GM23248 (cell line): Measurements from ENCODE around the gene SLC22A5.

ENCODE experiments used
- EZH2 ChIP-seq: fragments of 200-600 bp; sonication (generic); IDR thresholded peaks from 2 replicates; pipeline ENCODE4 v1.6.1; 2018; ENCODE audit warnings: antibody characterized with exemption, mild to moderate bottlenecking; ENCODE audit not compliant: insufficient read depth, poor library complexity, severe bottlenecking
- EZH2phosphoT487 ChIP-seq: fragments of 200-600 bp; sonication (generic); IDR thresholded peaks from 2 replicates; pipeline ENCODE4 v1.6.1; 2018; ENCODE audit warnings: antibody characterized with exemption, moderate library complexity, mild to moderate bottlenecking, low read depth; ENCODE audit not compliant: insufficient read depth

DNA sequence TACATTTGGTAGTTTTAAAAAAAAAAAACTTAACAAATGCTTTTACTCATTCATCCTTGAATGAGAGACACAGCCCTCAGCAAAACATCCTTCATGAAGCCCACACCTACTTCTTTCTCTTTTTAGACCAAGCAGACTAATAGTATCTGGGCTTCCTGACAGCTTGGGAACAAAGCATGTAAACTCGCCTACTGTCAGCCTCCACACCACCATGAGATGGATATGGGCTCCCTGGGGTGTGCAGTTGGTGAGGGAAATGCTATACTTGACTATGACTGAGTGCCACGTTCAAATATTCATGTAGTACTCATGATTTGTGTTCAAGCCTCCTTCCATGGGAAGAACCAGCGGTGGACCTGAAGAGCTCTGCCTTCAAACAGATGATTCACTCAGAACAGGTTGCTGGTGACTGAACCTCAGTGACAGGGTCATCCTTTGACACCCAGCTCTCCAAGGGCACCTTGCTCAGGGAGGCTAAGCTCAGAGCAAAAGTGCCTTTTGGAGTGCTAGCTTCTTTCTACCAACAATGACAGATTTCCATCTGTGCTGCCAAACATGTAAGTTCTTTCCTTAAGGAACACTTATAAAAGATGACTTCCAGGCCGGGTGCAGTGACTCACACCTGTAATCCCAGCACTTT is 36.8 kb downstream of the SLC22A5 start:
- TF ChIP-seq EZH2 (no peak), EZH2phosphoT487 (no peak)
